GM21825 (cell line): ENCODE data around the gene ZNF674.
"Not testable (repeated sequence)": the region's sequence is repeated elsewhere in the genome, so short reads cannot be mapped to it uniquely, and the experiment has no call there.

Experiments used
- ATAC-seq: cut with Tn5 transposase; IDR thresholded peaks from one replicate; pipeline ENCODE4 v1.9.1; 2021; ENCODE audit warnings: mild to moderate bottlenecking, moderate library complexity; ENCODE audit not compliant: unreplicated experiment

ZNF674 gene

DNA sequence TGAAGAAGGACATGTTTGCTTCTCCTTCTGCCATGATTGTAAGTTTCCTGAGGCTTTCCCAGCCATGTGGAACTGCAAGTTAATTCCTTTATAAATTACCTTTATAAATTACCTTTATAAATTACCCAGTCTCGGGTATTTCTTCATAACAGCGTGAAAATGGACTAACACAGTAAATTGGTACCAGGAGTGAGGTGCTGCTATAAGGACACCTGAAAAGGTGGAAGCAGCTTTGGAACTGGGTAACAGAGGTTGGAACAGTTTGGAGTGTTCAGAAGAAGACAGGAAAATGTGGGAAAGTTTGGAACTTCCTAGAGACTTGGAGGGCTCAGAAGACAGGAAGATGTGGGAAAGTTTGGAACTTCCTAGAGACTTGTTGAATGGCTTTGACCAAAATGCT, 66.6 kb downstream of the ZNF674 start:
- ATAC-seq: not testable (repeated sequence)

DNA sequence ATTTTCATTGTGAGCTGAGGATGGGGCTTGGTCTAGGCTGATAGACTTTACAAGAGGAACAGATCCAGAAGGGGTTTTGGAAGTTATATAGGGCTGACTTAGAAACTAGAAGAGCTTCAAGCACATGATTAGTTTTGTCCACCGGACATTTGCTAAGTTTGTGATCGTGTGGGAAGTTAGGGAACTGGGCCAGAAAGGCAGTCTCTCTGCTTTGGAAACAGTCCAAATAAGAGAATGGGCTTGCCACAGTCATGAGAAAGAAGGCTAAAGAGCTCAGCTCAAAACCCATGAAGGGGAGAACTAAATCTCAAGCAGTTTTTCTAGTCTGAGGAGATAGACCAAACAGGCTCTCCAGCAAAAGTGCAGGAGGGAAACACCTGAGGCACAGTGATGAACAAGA, 67.8 kb downstream of the ZNF674 start:
- no peak for ATAC-seq

DNA sequence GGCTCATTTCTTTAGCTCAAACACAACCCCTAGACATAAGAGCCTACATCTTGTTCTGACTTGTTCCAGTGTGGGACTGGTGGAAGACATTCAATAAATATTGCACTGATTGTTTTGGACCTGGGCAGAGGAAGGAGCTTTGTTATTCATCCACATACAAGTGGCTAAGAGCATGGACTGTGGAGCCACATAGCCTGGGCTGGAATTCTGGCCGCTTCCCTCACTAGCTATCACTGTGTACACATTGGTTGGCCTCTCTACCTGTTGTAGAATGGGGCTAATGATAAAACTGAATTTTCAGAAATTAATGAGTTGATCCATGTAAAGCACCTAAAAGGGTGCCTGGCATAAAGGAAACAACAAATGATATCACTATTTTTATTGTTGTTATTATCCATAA, 80.0 kb downstream of the ZNF674 start:
- no peak for ATAC-seq

DNA sequence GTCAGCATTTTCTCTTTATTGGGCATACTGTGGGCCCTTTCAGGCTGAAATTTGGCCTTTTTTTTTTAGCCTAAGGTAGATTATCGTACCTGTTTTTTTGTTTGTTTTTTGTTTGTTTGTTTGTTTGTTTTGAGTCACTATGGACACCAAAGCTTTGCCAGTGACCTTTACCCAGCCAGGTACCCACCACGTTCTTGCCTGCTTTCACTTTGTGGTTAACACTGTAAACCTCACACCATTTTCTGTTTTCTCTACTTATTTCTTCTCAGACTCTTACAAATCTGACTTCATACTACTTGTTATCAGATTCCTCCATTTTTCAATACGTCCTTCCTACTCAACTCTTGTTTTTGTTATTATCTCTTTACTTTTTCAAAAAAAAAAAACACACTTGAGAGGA, 81.5 kb downstream of the ZNF674 start:
- no peak for ATAC-seq

DNA sequence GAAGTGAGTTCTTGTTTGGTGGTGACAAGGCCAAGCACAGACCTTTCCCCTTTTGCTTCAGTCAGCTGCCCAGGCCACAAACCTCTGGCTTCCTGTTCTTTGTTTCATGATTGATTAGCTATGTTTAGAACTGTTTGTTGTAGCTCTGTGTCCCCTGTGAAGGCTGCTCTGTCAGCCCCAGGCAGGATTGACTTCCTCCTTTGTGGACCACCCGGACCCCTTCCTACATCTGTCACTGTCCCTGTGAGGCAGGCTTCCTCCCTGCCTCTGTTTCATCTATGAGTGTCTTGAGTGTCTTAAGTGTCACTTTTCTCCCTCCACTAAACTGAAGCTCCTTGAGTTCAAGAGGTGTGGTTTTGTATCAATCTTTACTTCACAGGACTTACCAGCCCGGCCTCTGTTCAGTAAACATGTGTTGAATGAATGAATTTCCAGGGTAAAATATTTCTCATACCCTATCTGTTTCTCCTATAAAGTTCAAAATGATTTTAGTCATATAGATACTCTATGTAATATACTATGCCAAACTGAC, 83.5 kb downstream of the ZNF674 start:
- peak; percentile 94 for ATAC-seq

DNA sequence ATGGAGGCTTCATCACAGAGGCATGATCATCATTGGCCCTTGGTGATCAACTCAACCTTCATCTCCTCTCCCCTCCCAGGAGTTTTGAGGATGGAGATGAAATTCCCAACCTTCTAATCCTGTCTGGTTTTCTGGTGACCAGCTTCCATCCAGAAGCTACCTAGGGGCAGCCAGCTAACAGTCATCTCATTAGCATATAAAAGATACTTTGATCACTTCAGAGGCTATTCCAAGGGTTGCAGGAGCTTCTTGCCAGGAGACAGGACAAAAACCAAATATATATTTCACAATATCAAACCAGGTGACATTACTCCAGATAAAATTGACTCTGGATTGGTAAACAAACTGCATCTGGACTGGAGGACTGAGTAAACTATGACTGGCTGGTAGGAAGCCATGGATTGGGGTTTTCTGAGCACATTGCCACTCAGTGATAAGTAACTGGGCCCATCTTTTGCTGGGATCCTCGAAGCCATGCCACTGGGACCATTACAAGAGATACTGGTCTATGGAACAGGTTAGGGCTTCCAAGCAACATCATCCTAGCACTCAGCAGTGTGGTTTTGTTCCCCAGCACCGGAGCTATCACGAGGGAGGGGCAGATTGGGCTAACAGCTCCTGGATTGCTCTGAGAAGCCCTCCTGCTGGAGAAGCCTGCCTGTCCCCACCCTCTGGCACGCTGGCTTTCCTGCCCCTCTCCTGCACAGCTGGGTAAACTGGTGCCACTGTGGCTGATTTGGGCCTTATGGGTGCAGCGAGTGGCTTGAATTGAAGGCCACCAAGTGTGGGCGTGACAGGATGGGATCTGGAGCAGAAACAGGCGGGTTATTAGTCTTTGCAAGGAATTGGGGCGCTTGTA, 84.2 kb downstream of the ZNF674 start:
- ATAC-seq: peak; percentile 8

DNA sequence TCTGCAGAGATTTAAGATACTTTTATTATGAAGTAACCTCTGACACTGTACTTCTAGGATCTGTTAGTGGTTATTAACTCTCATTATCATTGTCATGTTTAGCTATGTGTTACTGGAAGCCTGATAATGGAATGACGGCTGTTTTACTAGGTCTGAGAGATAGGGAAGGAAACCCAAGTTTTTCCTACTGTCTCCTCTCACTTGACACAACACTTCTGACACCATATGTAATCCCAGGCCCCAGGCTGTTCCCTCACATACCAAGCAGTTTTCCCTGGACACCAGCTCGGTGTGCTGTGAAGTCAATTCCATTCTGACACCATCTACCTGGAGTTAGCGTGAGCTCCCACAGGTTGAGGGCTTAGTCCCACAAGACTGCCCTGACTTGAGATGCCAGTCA, 85.6 kb downstream of the ZNF674 start:
- no peak for ATAC-seq

DNA sequence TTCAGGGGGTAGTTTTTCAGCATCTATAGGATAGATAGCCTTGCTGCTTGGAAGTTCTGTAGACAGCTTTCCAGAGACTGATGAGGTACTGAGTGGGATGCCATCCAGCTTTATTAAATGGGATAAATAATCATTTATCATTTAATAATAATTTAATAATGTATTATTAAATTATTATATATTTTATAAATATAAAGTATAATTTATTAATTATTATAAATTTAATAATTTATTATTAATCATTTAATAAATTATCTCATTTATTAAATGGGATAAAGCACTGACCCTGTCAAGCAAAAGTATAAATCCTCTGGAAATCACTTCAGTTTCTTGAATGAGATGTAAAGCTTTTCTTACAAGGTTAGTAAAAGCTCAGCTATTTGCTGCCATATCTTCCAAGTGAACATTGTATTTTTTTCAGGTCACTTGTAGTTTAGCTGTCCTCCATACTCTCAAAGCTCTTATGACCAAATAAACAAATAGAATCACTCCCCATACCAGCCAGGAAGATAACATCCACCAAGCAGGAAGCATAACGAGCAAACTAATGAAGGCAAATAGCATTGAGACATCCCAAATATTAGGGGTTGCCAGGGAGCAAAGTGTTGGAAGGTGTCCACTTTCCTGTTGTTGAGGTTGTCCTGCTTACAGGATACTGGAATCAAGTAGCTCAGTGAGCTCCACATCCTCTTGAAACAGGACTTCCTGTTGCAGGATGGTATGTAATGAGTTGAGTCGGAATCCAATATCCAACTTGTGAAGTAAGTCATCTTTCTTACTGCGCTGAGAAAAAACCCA, 88.9 kb downstream of the ZNF674 start:
- no peak for ATAC-seq
